Loucy (cell line): ENCODE data around the gene ZNF479.

Experiments
- EZH2phosphoT487 ChIP-seq: fragments of 200-600 bp; IDR thresholded peaks from 2 replicates; pipeline ENCODE4 v1.6.1; 2018; ENCODE audit warnings: antibody characterized with exemption, mild to moderate bottlenecking, moderate library complexity, borderline replicate concordance
- TF ChIP-seq, protein P1 (sequence below): fragments of 200-600 bp; sonication (generic); conservative IDR thresholded peaks from 2 replicates; pipeline ENCODE4 v1.5.1; 2014; ENCODE audit warnings: mild to moderate bottlenecking, antibody characterized with exemption, low read length

DNA sequence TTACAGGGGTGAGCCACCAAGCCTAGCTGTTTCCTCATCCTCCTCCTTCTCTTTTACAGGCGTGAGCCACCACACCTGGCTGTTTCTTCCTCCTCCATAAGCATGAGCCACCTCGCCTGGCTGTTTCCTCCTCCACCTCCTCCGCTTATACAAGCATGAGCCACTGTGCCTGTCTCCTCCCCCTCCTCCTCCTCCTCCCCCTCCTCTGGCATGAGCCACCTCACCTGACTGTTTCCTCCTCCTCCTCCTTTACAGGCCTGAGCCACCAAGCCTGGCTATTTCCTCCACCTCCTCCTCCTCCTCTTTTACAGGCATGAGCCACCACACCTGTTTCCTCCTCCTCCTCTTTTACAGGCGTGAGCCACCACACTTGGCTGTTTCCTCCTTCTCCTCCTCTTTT, 49.8 kb upstream of the ZNF479 start:
- TF ChIP-seq, protein P1, sequence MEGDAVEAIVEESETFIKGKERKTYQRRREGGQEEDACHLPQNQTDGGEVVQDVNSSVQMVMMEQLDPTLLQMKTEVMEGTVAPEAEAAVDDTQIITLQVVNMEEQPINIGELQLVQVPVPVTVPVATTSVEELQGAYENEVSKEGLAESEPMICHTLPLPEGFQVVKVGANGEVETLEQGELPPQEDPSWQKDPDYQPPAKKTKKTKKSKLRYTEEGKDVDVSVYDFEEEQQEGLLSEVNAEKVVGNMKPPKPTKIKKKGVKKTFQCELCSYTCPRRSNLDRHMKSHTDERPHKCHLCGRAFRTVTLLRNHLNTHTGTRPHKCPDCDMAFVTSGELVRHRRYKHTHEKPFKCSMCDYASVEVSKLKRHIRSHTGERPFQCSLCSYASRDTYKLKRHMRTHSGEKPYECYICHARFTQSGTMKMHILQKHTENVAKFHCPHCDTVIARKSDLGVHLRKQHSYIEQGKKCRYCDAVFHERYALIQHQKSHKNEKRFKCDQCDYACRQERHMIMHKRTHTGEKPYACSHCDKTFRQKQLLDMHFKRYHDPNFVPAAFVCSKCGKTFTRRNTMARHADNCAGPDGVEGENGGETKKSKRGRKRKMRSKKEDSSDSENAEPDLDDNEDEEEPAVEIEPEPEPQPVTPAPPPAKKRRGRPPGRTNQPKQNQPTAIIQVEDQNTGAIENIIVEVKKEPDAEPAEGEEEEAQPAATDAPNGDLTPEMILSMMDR: no peak
- TF ChIP-seq EZH2phosphoT487: no peak
